Measurements from ENCODE around the gene LDLRAD4.

DNA sequence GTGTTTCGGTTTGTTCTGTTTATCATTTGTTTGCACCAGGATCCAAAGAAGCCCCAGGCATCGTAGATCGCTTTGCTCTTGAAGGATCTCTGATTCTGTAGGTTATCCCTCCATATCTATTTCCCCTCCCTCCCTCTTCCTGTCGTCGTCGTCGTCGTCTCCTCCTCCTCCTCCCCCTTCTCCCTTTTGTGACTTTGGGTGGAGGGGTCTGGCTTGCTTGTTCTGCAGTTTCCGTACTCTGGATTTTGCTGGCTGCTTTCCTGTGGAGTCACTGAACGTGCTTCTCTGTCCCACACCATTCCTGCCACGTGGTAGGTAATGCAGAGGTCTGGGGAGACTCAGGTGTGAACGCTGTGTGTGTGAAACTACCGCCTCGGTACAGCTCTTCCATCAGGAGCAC, 225.0 kb downstream of the LDLRAD4 start:
- TF ChIP-seq, protein P1, sequence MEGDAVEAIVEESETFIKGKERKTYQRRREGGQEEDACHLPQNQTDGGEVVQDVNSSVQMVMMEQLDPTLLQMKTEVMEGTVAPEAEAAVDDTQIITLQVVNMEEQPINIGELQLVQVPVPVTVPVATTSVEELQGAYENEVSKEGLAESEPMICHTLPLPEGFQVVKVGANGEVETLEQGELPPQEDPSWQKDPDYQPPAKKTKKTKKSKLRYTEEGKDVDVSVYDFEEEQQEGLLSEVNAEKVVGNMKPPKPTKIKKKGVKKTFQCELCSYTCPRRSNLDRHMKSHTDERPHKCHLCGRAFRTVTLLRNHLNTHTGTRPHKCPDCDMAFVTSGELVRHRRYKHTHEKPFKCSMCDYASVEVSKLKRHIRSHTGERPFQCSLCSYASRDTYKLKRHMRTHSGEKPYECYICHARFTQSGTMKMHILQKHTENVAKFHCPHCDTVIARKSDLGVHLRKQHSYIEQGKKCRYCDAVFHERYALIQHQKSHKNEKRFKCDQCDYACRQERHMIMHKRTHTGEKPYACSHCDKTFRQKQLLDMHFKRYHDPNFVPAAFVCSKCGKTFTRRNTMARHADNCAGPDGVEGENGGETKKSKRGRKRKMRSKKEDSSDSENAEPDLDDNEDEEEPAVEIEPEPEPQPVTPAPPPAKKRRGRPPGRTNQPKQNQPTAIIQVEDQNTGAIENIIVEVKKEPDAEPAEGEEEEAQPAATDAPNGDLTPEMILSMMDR (IDR thresholded peaks at IDR 0.05), result no peak
- TF ChIP-seq JUND (IDR thresholded peaks at IDR 0.05), result no peak
- TF ChIP-seq RCOR1 (IDR thresholded peaks at IDR 0.05; ENCODE audit: low read length), result no peak
- TF ChIP-seq EP300 (IDR thresholded peaks at IDR 0.05; ENCODE audit: borderline replicate concordance in 1 of 2, low read depth in 1 of 2, low read length in 1 of 2), result no peak
- no peak for TF ChIP-seq TEAD4 (IDR thresholded peaks at IDR 0.05; ENCODE audit: borderline replicate concordance, insufficient read depth)
- no peak for TF ChIP-seq NFIC (IDR thresholded peaks at IDR 0.05; ENCODE audit: borderline replicate concordance)
- TF ChIP-seq FOXM1 (IDR thresholded peaks at IDR 0.05; ENCODE audit: low read depth), result no peak

All from SK-N-SH (cell line).